Trophoblast cell (in vitro differentiated cells and primary cell): Measurements from ENCODE around the gene CEACAM6.
"Not testable (repeated sequence)": the region's sequence is repeated elsewhere in the genome, so short reads cannot be mapped to it uniquely, and the experiment has no call there.

ENCODE experiments used
- DNase-seq, 2 donors: peaks; one replicate each; pipeline ENCODE4 v3.0.0-alpha.2; 2016
- H2AFZ ChIP-seq: 2 replicates; pipeline ENCODE4 v1.6.1; 2013; ENCODE audit warnings: low read length, moderate library complexity, mild to moderate bottlenecking; ENCODE audit not compliant: insufficient read depth, poor library complexity
- H2AK5ac ChIP-seq: 2 replicates; pipeline ENCODE4 v1.6.1; 2013; ENCODE audit warnings: mild to moderate bottlenecking, low read length
- H2BK120ac ChIP-seq: 2 replicates; pipeline ENCODE4 v1.6.1; 2013; ENCODE audit warnings: low read length, mild to moderate bottlenecking, moderate library complexity; ENCODE audit not compliant: insufficient read depth, poor library complexity
- H2BK12ac ChIP-seq: 2 replicates; pipeline ENCODE4 v1.6.1; 2013; ENCODE audit warnings: mild to moderate bottlenecking, low read length, moderate library complexity
- H2BK5ac ChIP-seq: 2 replicates; pipeline ENCODE4 v1.6.1; 2013; ENCODE audit warnings: low read length, low read depth, moderate library complexity, mild to moderate bottlenecking; ENCODE audit not compliant: poor library complexity
- H3K14ac ChIP-seq: 2 replicates; pipeline ENCODE4 v1.6.1; 2013; ENCODE audit warnings: mild to moderate bottlenecking, low read length
- H3K18ac ChIP-seq: 2 replicates; pipeline ENCODE4 v1.6.1; 2013; ENCODE audit warnings: mild to moderate bottlenecking, low read length
- H3K23ac ChIP-seq: 2 replicates; pipeline ENCODE4 v1.6.1; 2013; ENCODE audit warnings: low read length
- H3K27ac ChIP-seq: 2 replicates; pipeline ENCODE4 v1.5.1; 2013; ENCODE audit warnings: low read depth, mild to moderate bottlenecking, inconsistent platforms, low read length, moderate library complexity
- H3K27me3 ChIP-seq: 2 replicates; pipeline ENCODE4 v1.6.1; 2013; ENCODE audit warnings: inconsistent platforms, mild to moderate bottlenecking, low read length, moderate library complexity; ENCODE audit not compliant: insufficient read depth
- H3K36me3 ChIP-seq, 2 experiments: 1 replicate in 1 of 2; 2 replicates in 1 of 2; pipeline ENCODE4 v1.6.1; 2013; ENCODE audit warnings: low read length in 2 of 2, mild to moderate bottlenecking in 2 of 2, moderate library complexity in 1 of 2; ENCODE audit not compliant: insufficient read depth in 2 of 2, control insufficient read depth in 1 of 2
- H3K4ac ChIP-seq: 2 replicates; pipeline ENCODE4 v1.6.1; 2013; ENCODE audit warnings: low read depth, mild to moderate bottlenecking, low read length, moderate library complexity
- H3K4me1 ChIP-seq, 2 experiments: 1 replicate in 1 of 2; 2 replicates in 1 of 2; pipeline ENCODE4 v1.6.1; 2013; ENCODE audit warnings: low read length in 2 of 2, mild to moderate bottlenecking in 2 of 2, moderate library complexity in 1 of 2; ENCODE audit not compliant: insufficient read depth in 2 of 2, control insufficient read depth in 1 of 2
- H3K4me2 ChIP-seq: 2 replicates; pipeline ENCODE4 v1.6.1; 2013; ENCODE audit warnings: inconsistent platforms, mild to moderate bottlenecking, low read length, moderate library complexity
- H3K4me3 ChIP-seq: 2 replicates; pipeline ENCODE4 v1.5.1; 2013; ENCODE audit warnings: mild to moderate bottlenecking, low read depth, low read length, inconsistent platforms
- H3K79me1 ChIP-seq: one replicate; pipeline ENCODE4 v1.6.1; 2013; ENCODE audit warnings: low read length
- H3K79me2 ChIP-seq: 2 replicates; pipeline ENCODE4 v1.6.1; 2013; ENCODE audit warnings: low read length, mild to moderate bottlenecking; ENCODE audit not compliant: control insufficient read depth, insufficient read depth, poor library complexity
- H3K9ac ChIP-seq: 2 replicates; pipeline ENCODE4 v1.6.1; 2013; ENCODE audit warnings: mild to moderate bottlenecking, low read length
- H3K9me3 ChIP-seq: 2 replicates; pipeline ENCODE4 v1.6.1; 2013; ENCODE audit warnings: low read depth, mild to moderate bottlenecking, control low read depth, inconsistent platforms, low read length; ENCODE audit not compliant: insufficient read depth
- H4K12ac ChIP-seq: 2 replicates; pipeline ENCODE4 v1.6.1; 2013; ENCODE audit warnings: low read depth, mild to moderate bottlenecking, low read length, moderate library complexity
- H4K8ac ChIP-seq: 2 replicates; pipeline ENCODE4 v1.6.1; 2013; ENCODE audit warnings: low read depth, mild to moderate bottlenecking, low read length, moderate library complexity
- H4K91ac ChIP-seq: one replicate; pipeline ENCODE4 v1.6.1; 2013; ENCODE audit warnings: low read depth, mild to moderate bottlenecking, low read length, moderate library complexity
- WGBS: extraction: QIAGEN DNeasy Blood & Tissue Kit; methylation state at CpG from one replicate; pipeline ENCODE4 v1.1.7; 2013; ENCODE audit warnings: missing lambda C conversion rate; ENCODE audit not compliant: insufficient read length, insufficient coverage; ENCODE audit errors: extremely low coverage; 5-methylcytosine and 5-hydroxymethylcytosine counted together

The CEACAM6 gene

GRCh38 chr19:41708481-41708880 lies 46.8 kb upstream of the CEACAM6 start, which contains the start of gene CEACAM5:
CEACAM5 (plus strand) TSS chr19:41708626; CDS start chr19:41708732, 106 bp downstream.
- Histone ChIP-seq H3K79me1 (no peaks in the 10 kb centered on the region), H3K27me3 (no peaks in the 10 kb centered on the region), H2BK12ac (no peak within 1 kb of the TSS), H3K79me2 (no peaks in the 10 kb centered on the region), H3K36me3 (no peaks in the 10 kb centered on the region), H3K23ac (no peak within 1 kb of the TSS), H3K4me2 (no peak within 1 kb of the TSS), H3K4me1 (no peaks in the 10 kb centered on the region), H2AFZ (no peak within 1 kb of the TSS), H2BK120ac (no peak within 1 kb of the TSS), H2AK5ac (no peak within 1 kb of the TSS), H3K9ac (no peak within 1 kb of the TSS), H4K91ac (no peak within 1 kb of the TSS), H3K4ac (no peak within 1 kb of the TSS), H3K18ac (no peak within 1 kb of the TSS), H3K9me3 (peaks cover 60% of the 10 kb centered on the region), H4K8ac (no peak within 1 kb of the TSS), H3K27ac (no peak within 1 kb of the TSS), H4K12ac (no peak within 1 kb of the TSS), H3K4me3 (no peak within 1 kb of the TSS), H2BK5ac (no peak within 1 kb of the TSS), H3K14ac (no peak within 1 kb of the TSS)
- no CpG with 5 or more reads among the region's 4 CpGs for WGBS
- no peak for DNase-seq

- H4K91ac ChIP-seq, H2BK120ac ChIP-seq, H3K18ac ChIP-seq, H2AK5ac ChIP-seq, H3K36me3 ChIP-seq, H3K27me3 ChIP-seq, H3K4me1 ChIP-seq, H3K14ac ChIP-seq, H3K79me2 ChIP-seq, H3K4me3 ChIP-seq, H4K8ac ChIP-seq, H2AFZ ChIP-seq, H2BK12ac ChIP-seq, H2BK5ac ChIP-seq, H3K23ac ChIP-seq, H3K4ac ChIP-seq, DNase-seq, H3K79me1 ChIP-seq, H3K27ac ChIP-seq, H3K4me2 ChIP-seq, H3K9ac ChIP-seq, H4K12ac ChIP-seq: not testable (repeated sequence)
- WGBS = no CpG with 5 or more reads among the region's 8 CpGs
- peaks cover 54% of the 10 kb centered on the region for H3K9me3 ChIP-seq
Measured at GRCh38 chr19:41709516-41709915, 45.8 kb upstream of the CEACAM6 start.

- H3K9me3 ChIP-seq = peaks cover 57% of the 10 kb centered on the region
- no peak overlapping the region for H4K8ac ChIP-seq
- H2AK5ac ChIP-seq = no peak overlapping the region
- no peak overlapping the region for H3K18ac ChIP-seq
- H2BK5ac ChIP-seq = no peak overlapping the region
- H3K4me3 ChIP-seq = no peak overlapping the region
- no peak for DNase-seq
- no peak overlapping the region for H3K14ac ChIP-seq
- H3K23ac ChIP-seq = no peak overlapping the region
- H4K12ac ChIP-seq = no peak overlapping the region
- H3K79me2 ChIP-seq = no peaks in the 10 kb centered on the region
- H3K36me3 ChIP-seq = no peaks in the 10 kb centered on the region
- no CpG with 5 or more reads among the region's 8 CpGs for WGBS
- H4K91ac ChIP-seq = no peak overlapping the region
- no peak overlapping the region for H3K4me2 ChIP-seq
- H3K9ac ChIP-seq = no peak overlapping the region
- no peaks in the 10 kb centered on the region for H3K27me3 ChIP-seq
- H3K79me1 ChIP-seq = no peaks in the 10 kb centered on the region
- no peak overlapping the region for H2BK12ac ChIP-seq
- no peak overlapping the region for H2BK120ac ChIP-seq
- no peak overlapping the region for H2AFZ ChIP-seq
- no peak overlapping the region for H3K27ac ChIP-seq
- no peaks in the 10 kb centered on the region for H3K4me1 ChIP-seq
- H3K4ac ChIP-seq = no peak overlapping the region
Measured at GRCh38 chr19:41709951-41710645, 45.2 kb upstream of the CEACAM6 start.

- Histone ChIP-seq H3K27ac (no peak overlapping the region), H4K8ac (no peak overlapping the region), H3K4me2 (no peak overlapping the region), H3K27me3 (no peaks in the 10 kb centered on the region), H2AK5ac (no peak overlapping the region), H4K12ac (no peak overlapping the region), H3K4ac (no peak overlapping the region), H3K14ac (no peak overlapping the region), H3K79me2 (no peaks in the 10 kb centered on the region), H3K79me1 (no peaks in the 10 kb centered on the region), H2BK120ac (no peak overlapping the region), H3K9ac (peak overlapping the region; percentile 49), H3K23ac (no peak overlapping the region), H4K91ac (no peak overlapping the region), H3K36me3 (no peaks in the 10 kb centered on the region), H3K4me3 (no peak overlapping the region), H2BK12ac (no peak overlapping the region), H2AFZ (no peak overlapping the region), H3K9me3 (peaks cover 60% of the 10 kb centered on the region), H3K18ac (no peak overlapping the region), H2BK5ac (no peak overlapping the region), H3K4me1 (no peaks in the 10 kb centered on the region)
- no peak for DNase-seq
- WGBS = no CpG with 5 or more reads among the region's 13 CpGs
Measured at GRCh38 chr19:41711376-41712261, 43.7 kb upstream of the CEACAM6 start.
